Astrocyte (in vitro differentiated cells and primary cell): Measurements from ENCODE around the gene AGRN. TPM values are rescaled to one million over a fixed set of nuclear protein-coding genes. Genes with fewer than 3 reads are reported as not detected.

ENCODE experiments used
- DNase-seq: peaks from one replicate; pipeline ENCODE4 v3.0.0-alpha.2; 2010; ENCODE audit warnings: low read depth
- FAIRE-seq: peaks from 2 replicates; lab custom pipeline; 2011; peaks lifted over from hg19 to GRCh38; lab: Jason Lieb, UNC
- H2AFZ ChIP-seq: 2 replicates; pipeline ENCODE4 v1.6.0; 2012; ENCODE audit warnings: low read depth, low read length, inconsistent platforms
- H3K27ac ChIP-seq: 2 replicates; pipeline ENCODE4 v1.5.1; 2011; ENCODE audit warnings: low read depth, low read length, inconsistent platforms
- H3K27me3 ChIP-seq: 2 replicates; pipeline ENCODE4 v1.6.0; 2011; ENCODE audit warnings: low read length, inconsistent platforms; ENCODE audit not compliant: insufficient read depth
- H3K36me3 ChIP-seq: 2 replicates; pipeline ENCODE4 v1.5.1; 2011; ENCODE audit warnings: low read length, inconsistent platforms; ENCODE audit not compliant: insufficient read depth
- H3K4me1 ChIP-seq: 2 replicates; pipeline ENCODE4 v1.5.1; 2011; ENCODE audit warnings: low read length, inconsistent platforms; ENCODE audit not compliant: insufficient read depth
- H3K4me2 ChIP-seq: 2 replicates; pipeline ENCODE4 v1.6.0; 2012; ENCODE audit warnings: low read length, inconsistent platforms
- H3K4me3 ChIP-seq: 2 replicates; pipeline ENCODE4 v1.5.1; 2011; ENCODE audit warnings: low read depth, mild to moderate bottlenecking, low read length, inconsistent platforms; ENCODE audit not compliant: insufficient read depth
- H3K79me2 ChIP-seq: 2 replicates; pipeline ENCODE4 v1.6.0; 2012; ENCODE audit warnings: mild to moderate bottlenecking, low read length, inconsistent platforms; ENCODE audit not compliant: insufficient read depth
- H3K9ac ChIP-seq: 2 replicates; pipeline ENCODE4 v1.6.0; 2012; ENCODE audit warnings: mild to moderate bottlenecking, low read length, inconsistent platforms
- H3K9me3 ChIP-seq: 2 replicates; pipeline ENCODE4 v1.5.1; 2012; ENCODE audit warnings: low read depth, mild to moderate bottlenecking, low read length, inconsistent platforms; ENCODE audit not compliant: insufficient read depth
- H4K20me1 ChIP-seq: 2 replicates; pipeline ENCODE4 v1.6.0; 2012; ENCODE audit warnings: low read length, inconsistent platforms; ENCODE audit not compliant: insufficient read depth
- H3K27ac Mint-ChIP-seq: one replicate; pipeline ENCODE4 v1.8.0; 2021; ENCODE audit warnings: mild to moderate bottlenecking, mixed read lengths; ENCODE audit not compliant: unreplicated experiment
- H3K27me3 Mint-ChIP-seq: one replicate; pipeline ENCODE4 v1.8.0; 2021; ENCODE audit warnings: low read depth, mixed read lengths; ENCODE audit not compliant: unreplicated experiment
- H3K36me3 Mint-ChIP-seq: one replicate; pipeline ENCODE4 v1.8.0; 2021; ENCODE audit warnings: low read depth, mixed read lengths; ENCODE audit not compliant: unreplicated experiment
- H3K4me1 Mint-ChIP-seq: one replicate; pipeline ENCODE4 v1.8.0; 2021; ENCODE audit warnings: low read depth, mixed read lengths; ENCODE audit not compliant: unreplicated experiment
- H3K4me3 Mint-ChIP-seq: one replicate; pipeline ENCODE4 v1.8.0; 2021; ENCODE audit warnings: mild to moderate bottlenecking, moderate library complexity, mixed read lengths; ENCODE audit not compliant: unreplicated experiment
- H3K9me3 Mint-ChIP-seq: one replicate; pipeline ENCODE4 v1.8.0; 2021; ENCODE audit warnings: mild to moderate bottlenecking, mixed read lengths; ENCODE audit not compliant: unreplicated experiment
- EZH2 ChIP-seq: IDR thresholded peaks from 2 replicates; pipeline ENCODE4 v1.6.1; 2012; ENCODE audit warnings: mild to moderate bottlenecking, low read length, inconsistent platforms; ENCODE audit not compliant: insufficient read depth
- total RNA-seq: library from RNA; stranded (reverse); gene quantifications from 2 replicates; pipeline ENCODE4 v1.2.1, GENCODE V29; 2021
- TF ChIP-seq, protein P1 (sequence below): IDR thresholded peaks from 2 replicates; pipeline ENCODE4 v1.5.1; 2011; ENCODE audit warnings: low read depth, mild to moderate bottlenecking, inconsistent platforms, low read length, moderate library complexity; ENCODE audit not compliant: insufficient read depth

AGRN gene
- total RNA-seq, 1 donor from 2014 or later, result 589 TPM

DNA sequence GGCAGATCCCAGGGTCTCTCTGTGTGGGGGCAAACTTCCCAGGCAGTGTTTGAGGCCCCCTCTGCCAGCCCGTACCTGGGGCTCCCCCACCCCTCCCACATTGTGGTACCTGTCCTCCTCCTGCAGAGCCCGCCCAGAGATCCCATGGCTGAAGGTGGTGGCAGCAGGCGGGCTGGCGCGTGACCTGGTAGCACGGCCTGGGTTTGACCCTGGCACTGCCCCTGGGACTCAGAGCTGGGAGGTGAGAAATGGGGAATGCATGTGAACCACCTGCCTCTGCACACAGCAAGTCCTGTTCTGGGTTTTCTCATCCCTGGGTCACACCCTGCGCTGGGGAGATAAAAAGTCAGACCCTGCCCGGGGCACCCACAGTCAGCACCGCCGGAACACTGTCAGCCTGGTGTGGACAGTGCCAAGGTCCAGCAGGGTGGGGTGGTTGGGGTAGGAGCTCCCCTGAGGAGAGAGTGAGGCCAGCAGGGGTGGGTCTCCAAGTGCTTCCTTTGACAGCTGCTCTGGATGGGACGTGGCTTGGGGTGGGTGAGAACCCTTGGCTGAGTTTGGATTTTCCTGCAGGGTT is 11.8 kb downstream of the AGRN start:
- H3K27me3 ChIP-seq, result no peaks in the 10 kb centered on the region
- no peaks in the 10 kb centered on the region for H3K27me3 Mint-ChIP-seq
- peaks cover 5% of the 10 kb centered on the region for H3K4me1 ChIP-seq
- H3K4me2 ChIP-seq, result no peak overlapping the region
- peaks cover 16% of the 10 kb centered on the region for H3K79me2 ChIP-seq
- H3K36me3 ChIP-seq, result no peaks in the 10 kb centered on the region
- H3K9me3 ChIP-seq, result no peaks in the 10 kb centered on the region
- no peak overlapping the region for H3K4me3 ChIP-seq
- H2AFZ ChIP-seq, result no peak overlapping the region
- peaks cover 84% of the 10 kb centered on the region for H4K20me1 ChIP-seq
- H3K4me3 Mint-ChIP-seq, result peak overlapping the region; percentile 75
- TF ChIP-seq EZH2, result no peak
- TF ChIP-seq, protein P1, sequence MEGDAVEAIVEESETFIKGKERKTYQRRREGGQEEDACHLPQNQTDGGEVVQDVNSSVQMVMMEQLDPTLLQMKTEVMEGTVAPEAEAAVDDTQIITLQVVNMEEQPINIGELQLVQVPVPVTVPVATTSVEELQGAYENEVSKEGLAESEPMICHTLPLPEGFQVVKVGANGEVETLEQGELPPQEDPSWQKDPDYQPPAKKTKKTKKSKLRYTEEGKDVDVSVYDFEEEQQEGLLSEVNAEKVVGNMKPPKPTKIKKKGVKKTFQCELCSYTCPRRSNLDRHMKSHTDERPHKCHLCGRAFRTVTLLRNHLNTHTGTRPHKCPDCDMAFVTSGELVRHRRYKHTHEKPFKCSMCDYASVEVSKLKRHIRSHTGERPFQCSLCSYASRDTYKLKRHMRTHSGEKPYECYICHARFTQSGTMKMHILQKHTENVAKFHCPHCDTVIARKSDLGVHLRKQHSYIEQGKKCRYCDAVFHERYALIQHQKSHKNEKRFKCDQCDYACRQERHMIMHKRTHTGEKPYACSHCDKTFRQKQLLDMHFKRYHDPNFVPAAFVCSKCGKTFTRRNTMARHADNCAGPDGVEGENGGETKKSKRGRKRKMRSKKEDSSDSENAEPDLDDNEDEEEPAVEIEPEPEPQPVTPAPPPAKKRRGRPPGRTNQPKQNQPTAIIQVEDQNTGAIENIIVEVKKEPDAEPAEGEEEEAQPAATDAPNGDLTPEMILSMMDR, result no peak
- peaks cover 15% of the 10 kb centered on the region for H3K4me1 Mint-ChIP-seq
- no peak for DNase-seq
- FAIRE-seq, result no peak
- H3K9ac ChIP-seq, result no peak overlapping the region
- no peaks in the 10 kb centered on the region for H3K9me3 Mint-ChIP-seq
- H3K27ac Mint-ChIP-seq, result peak overlapping the region; percentile 94
- no peak overlapping the region for H3K27ac ChIP-seq
- H3K36me3 Mint-ChIP-seq, result peaks cover 6% of the 10 kb centered on the region

DNA sequence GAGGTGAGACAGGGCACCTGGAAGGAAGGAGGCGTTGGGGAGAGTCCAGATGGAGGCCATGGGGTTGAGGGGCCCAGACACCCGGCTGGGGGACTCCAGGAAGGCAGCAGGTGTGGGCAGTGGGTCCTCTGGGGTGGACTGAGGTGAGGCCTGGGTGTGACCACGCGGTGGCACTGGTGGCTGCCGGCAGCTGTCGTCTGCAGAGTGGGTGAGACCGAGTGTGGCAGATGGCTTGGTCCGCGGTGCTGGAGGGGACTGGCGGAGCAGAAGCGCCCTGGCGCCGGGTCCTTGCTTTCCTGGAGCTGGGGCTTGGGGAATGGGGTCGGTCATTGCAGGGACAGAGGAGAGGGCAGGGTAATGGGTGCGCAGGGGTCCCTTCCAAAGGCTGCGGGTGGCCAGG is 12.5 kb downstream of the AGRN start:
- no peak overlapping the region for H3K27ac ChIP-seq
- peak overlapping the region; percentile 48 for H3K9ac ChIP-seq
- DNase-seq (no peak), FAIRE-seq (no peak)
- TF ChIP-seq EZH2, result no peak
- TF ChIP-seq, protein P1, result no peak
- H3K36me3 Mint-ChIP-seq, result peaks cover 4% of the 10 kb centered on the region
- peaks cover 15% of the 10 kb centered on the region for H3K4me1 Mint-ChIP-seq
- peaks cover 5% of the 10 kb centered on the region for H3K4me1 ChIP-seq
- H3K9me3 ChIP-seq, result no peaks in the 10 kb centered on the region
- no peak overlapping the region for H3K4me3 ChIP-seq
- H4K20me1 ChIP-seq, result peaks cover 84% of the 10 kb centered on the region
- no peaks in the 10 kb centered on the region for H3K27me3 ChIP-seq
- H3K27ac Mint-ChIP-seq, result peak overlapping the region; percentile 94
- H3K4me3 Mint-ChIP-seq, result peak overlapping the region; percentile 75
- no peaks in the 10 kb centered on the region for H3K27me3 Mint-ChIP-seq
- H3K79me2 ChIP-seq, result peaks cover 9% of the 10 kb centered on the region
- H2AFZ ChIP-seq, result no peak overlapping the region
- no peaks in the 10 kb centered on the region for H3K9me3 Mint-ChIP-seq
- no peaks in the 10 kb centered on the region for H3K36me3 ChIP-seq
- H3K4me2 ChIP-seq, result peak overlapping the region; percentile 82

DNA sequence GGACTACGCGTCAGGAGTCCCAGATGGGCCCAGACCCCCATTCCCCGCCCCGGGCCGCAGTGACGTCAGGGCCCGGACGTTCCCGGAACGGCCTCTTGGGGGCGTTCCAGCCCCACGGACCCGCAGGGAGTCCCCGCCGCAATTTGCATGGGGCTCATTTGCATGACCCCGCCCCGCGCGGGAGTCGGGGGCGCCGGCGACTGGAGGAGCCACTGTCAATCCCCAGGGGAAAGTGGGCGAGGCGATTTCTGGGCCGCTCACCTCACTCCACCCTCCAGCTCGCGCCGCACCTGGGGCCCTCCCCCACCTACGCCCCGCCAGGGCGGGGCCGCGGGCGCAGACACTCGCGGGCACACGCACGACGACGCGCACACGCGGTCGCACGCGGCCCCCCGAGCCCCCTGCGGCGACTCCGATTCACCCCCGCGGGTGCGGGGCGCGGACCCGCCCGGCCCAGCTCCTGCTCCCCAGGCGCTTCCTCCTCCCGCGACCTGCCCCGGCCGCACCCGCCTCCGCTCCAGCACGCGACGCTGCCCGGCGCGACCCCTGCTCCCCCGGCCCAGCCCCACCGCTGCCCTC is 13.2 kb downstream of the AGRN start:
- Histone ChIP-seq H4K20me1 (peaks cover 84% of the 10 kb centered on the region), H3K36me3 (no peaks in the 10 kb centered on the region), H3K4me1 (peaks cover 5% of the 10 kb centered on the region), H2AFZ (no peak overlapping the region), H3K4me3 (peak overlapping the region; percentile 39), H3K9ac (peak overlapping the region; percentile 48), H3K27me3 (no peaks in the 10 kb centered on the region), H3K4me2 (peak overlapping the region; percentile 82), H3K27ac (no peak overlapping the region), H3K79me2 (peaks cover 3% of the 10 kb centered on the region), H3K9me3 (no peaks in the 10 kb centered on the region)
- H3K4me1 Mint-ChIP-seq, result peaks cover 15% of the 10 kb centered on the region
- no peak overlapping the region for H3K27ac Mint-ChIP-seq
- DNase-seq (peak; percentile 42), FAIRE-seq (no peak)
- peak; percentile 53 for TF ChIP-seq EZH2
- TF ChIP-seq, protein P1, result peak; percentile 42
- no peak overlapping the region for H3K4me3 Mint-ChIP-seq
- H3K27me3 Mint-ChIP-seq, result no peaks in the 10 kb centered on the region
- H3K36me3 Mint-ChIP-seq, result peaks cover 8% of the 10 kb centered on the region
- H3K9me3 Mint-ChIP-seq, result no peaks in the 10 kb centered on the region
